Fibroblast of mammary gland (primary cell): Measurements from ENCODE around the gene MAPKAPK5.
"Not testable (repeated sequence)": the region's sequence is repeated elsewhere in the genome, so short reads cannot be mapped to it uniquely, and the experiment has no call there.

Experiments used
- DNase-seq: peaks from one replicate; pipeline ENCODE4 v3.0.0-alpha.2; 2010; ENCODE audit warnings: low read depth
- H3K4me3 ChIP-seq: 2 replicates; pipeline ENCODE4 v1.5.1; 2011; ENCODE audit warnings: low read depth, mild to moderate bottlenecking, low read length, moderate library complexity; ENCODE audit not compliant: control insufficient read depth
- CTCF ChIP-seq: conservative IDR thresholded peaks from 2 replicates; pipeline ENCODE4 v1.5.1; 2011; ENCODE audit warnings: low read depth, low read length, inconsistent platforms; ENCODE audit not compliant: control insufficient read depth, insufficient read depth

Gene MAPKAPK5

GRCh38 chr12:111942557-111942956 lies 100.5 kb downstream of the MAPKAPK5 start:
- peak; percentile 82 for DNase-seq
- TF ChIP-seq CTCF, result no peak

DNA sequence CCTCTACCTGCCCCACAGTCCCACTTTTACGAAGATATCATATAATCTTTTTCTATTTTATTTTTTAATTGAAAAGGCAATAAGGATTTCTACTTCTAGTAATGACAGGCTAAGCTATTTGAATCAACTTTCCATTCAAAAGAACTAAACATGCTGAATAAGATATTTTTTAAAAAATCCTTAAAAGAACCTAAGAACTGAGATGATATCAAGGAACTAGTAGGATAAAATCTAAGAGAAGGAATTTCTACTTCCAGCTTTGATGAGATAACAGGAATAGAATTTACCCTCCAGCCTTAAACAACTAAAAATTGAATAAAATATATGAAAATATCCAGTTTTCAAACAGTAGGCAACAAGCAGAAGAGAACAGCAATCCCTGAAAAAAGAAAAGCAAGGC lies 101.9 kb downstream of the MAPKAPK5 start:
- H3K4me3 ChIP-seq, result no peak overlapping the region
- DNase-seq, result no peak

More at GRCh38 chr12:111942557-111942956, 100.5 kb downstream of the MAPKAPK5 start:
- H3K4me3 ChIP-seq, result no peak overlapping the region

DNA sequence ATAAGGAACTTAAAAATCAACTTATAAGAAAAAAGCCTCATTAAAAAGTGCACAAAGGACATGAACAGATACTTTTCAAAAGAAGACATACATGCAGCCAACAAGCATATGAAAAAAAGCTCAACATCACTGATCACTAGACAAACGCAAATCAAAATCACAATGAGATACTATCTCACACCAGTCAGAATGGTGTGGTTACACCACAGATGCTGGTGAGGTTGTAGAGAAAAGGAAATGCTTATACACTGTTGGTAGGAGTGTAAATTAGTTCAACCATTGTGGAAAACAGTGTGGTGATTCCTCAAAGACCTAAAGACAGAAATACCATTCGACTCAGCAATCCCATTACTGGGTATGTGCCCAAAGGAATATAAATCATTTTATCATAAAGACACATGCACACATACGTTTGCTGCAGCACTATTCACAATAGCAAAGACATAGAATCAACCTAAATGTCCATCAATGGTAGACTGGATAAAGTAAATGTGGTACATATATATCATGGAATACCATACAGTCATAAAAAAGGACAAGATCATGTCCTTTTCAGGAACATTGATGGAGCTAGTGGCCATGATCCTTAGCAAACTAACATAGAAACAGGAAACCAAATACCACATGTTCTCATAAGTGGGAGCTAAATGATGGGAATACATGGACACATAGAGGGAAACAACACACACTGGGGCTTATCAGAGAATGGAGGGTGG lies 109.1 kb downstream of the MAPKAPK5 start:
- not testable (repeated sequence) for H3K4me3 ChIP-seq, DNase-seq

More for the DNA sequence above, 101.9 kb downstream of the MAPKAPK5 start:
- no peak for TF ChIP-seq CTCF
